Stimulated activated CD8-positive, alpha-beta memory T cell treated with anti-CD3 and anti-CD28 coated beads, Interleukin-4, amount 100 ng/mL, for 1 hour (primary cell): ENCODE measurements around the gene ARHGAP15.

Experiments used
- DNase-seq, 2 donors: peaks; one replicate each; pipeline ENCODE4 v3.0.0-alpha.2; 2020; ENCODE audit warnings: low read depth in 2 of 2, low spot score in 1 of 2

The ARHGAP15 gene

GRCh38 chr2:143477714-143478443 lies 348.7 kb downstream of the ARHGAP15 start:
- no peak for DNase-seq

GRCh38 chr2:143480086-143480485 lies 350.9 kb downstream of the ARHGAP15 start:
- DNase-seq = no peak

- DNase-seq = no peak
Measured at GRCh38 chr2:143480601-143481236, 351.5 kb downstream of the ARHGAP15 start.

- DNase-seq = no peak
Measured at GRCh38 chr2:143481237-143481623, 352.0 kb downstream of the ARHGAP15 start.

GRCh38 chr2:143481733-143482132 lies 352.5 kb downstream of the ARHGAP15 start:
- no peak for DNase-seq

- DNase-seq = no peak
Measured at GRCh38 chr2:143482316-143482715, 353.1 kb downstream of the ARHGAP15 start.

GRCh38 chr2:143482771-143483170 lies 353.6 kb downstream of the ARHGAP15 start:
- DNase-seq = no peak

- no peak for DNase-seq
Measured at GRCh38 chr2:143486976-143487375, 357.8 kb downstream of the ARHGAP15 start.

GRCh38 chr2:143489145-143489544 lies 359.9 kb downstream of the ARHGAP15 start:
- DNase-seq = no peak

- DNase-seq = no peak
Measured at GRCh38 chr2:143491131-143491530, 361.9 kb downstream of the ARHGAP15 start.

- DNase-seq = no peak
Measured at GRCh38 chr2:143493339-143493738, 364.1 kb downstream of the ARHGAP15 start.

GRCh38 chr2:143497726-143498125 lies 368.5 kb downstream of the ARHGAP15 start:
- DNase-seq = no peak

GRCh38 chr2:143498496-143498895 lies 369.3 kb downstream of the ARHGAP15 start:
- DNase-seq = no peak

GRCh38 chr2:143499061-143499460 lies 369.8 kb downstream of the ARHGAP15 start:
- no peak for DNase-seq

- DNase-seq = no peak
Measured at GRCh38 chr2:143501106-143501676, 372.0 kb downstream of the ARHGAP15 start.

GRCh38 chr2:143503280-143503679 lies 374.1 kb downstream of the ARHGAP15 start:
- DNase-seq = no peak

GRCh38 chr2:143504397-143504796 lies 375.2 kb downstream of the ARHGAP15 start:
- no peak for DNase-seq

- DNase-seq = no peak
Measured at GRCh38 chr2:143505542-143505941, 376.3 kb downstream of the ARHGAP15 start.

GRCh38 chr2:143513081-143513480 lies 383.9 kb downstream of the ARHGAP15 start:
- no peak for DNase-seq

GRCh38 chr2:143514413-143514812 lies 385.2 kb downstream of the ARHGAP15 start:
- no peak for DNase-seq

GRCh38 chr2:143515318-143515717 lies 386.1 kb downstream of the ARHGAP15 start:
- DNase-seq = no peak

GRCh38 chr2:143519521-143519920 lies 390.3 kb downstream of the ARHGAP15 start:
- no peak for DNase-seq
